ENCODE data around the gene SPATA16.
"Not testable (repeated sequence)": the region's sequence is repeated elsewhere in the genome, so short reads cannot be mapped to it uniquely, and the experiment has no call there.

SPATA16 gene

GRCh38 chr3:172869368-172869771 lies 271.7 kb downstream of the SPATA16 start:
- DNase-seq: no peak

- DNase-seq: no peak
Measured at GRCh38 chr3:172868582-172869200, 272.3 kb downstream of the SPATA16 start.

- not testable (repeated sequence) for DNase-seq
Measured at GRCh38 chr3:172866726-172867350, 274.2 kb downstream of the SPATA16 start.

GRCh38 chr3:172859041-172859440 lies 282.0 kb downstream of the SPATA16 start:
- no peak for DNase-seq

GRCh38 chr3:172856795-172857742 lies 284.0 kb downstream of the SPATA16 start:
- no peak for DNase-seq

GRCh38 chr3:172855037-172855436 lies 286.0 kb downstream of the SPATA16 start:
- no peak for DNase-seq

GRCh38 chr3:172853921-172854666 lies 286.9 kb downstream of the SPATA16 start:
- no peak for DNase-seq

- DNase-seq: no peak
Measured at GRCh38 chr3:172853005-172853404, 288.0 kb downstream of the SPATA16 start.

GRCh38 chr3:172848910-172849309 lies 292.1 kb downstream of the SPATA16 start:
- no peak for DNase-seq

GRCh38 chr3:172847292-172847691 lies 293.7 kb downstream of the SPATA16 start:
- DNase-seq: no peak

- no peak for DNase-seq
Measured at GRCh38 chr3:172846706-172847105, 294.3 kb downstream of the SPATA16 start.

GRCh38 chr3:172846103-172846561 lies 294.9 kb downstream of the SPATA16 start:
- no peak for DNase-seq

GRCh38 chr3:172844428-172844827 lies 296.6 kb downstream of the SPATA16 start:
- DNase-seq: no peak

- no peak for DNase-seq
Measured at GRCh38 chr3:172840913-172841312, 300.1 kb downstream of the SPATA16 start.

- no peak for DNase-seq
Measured at GRCh38 chr3:172840463-172840862, 300.6 kb downstream of the SPATA16 start.

- DNase-seq: no peak
Measured at GRCh38 chr3:172839679-172840078, 301.4 kb downstream of the SPATA16 start.

Data from DMS153 (cell line).